Forelimb muscle (tissue), 1 donor: ENCODE data around the gene SEMA4C. TPM values are rescaled to one million over a fixed set of nuclear protein-coding genes. Genes with fewer than 3 reads are reported as not detected.
"Not testable (repeated sequence)": the region's sequence is repeated elsewhere in the genome, so short reads cannot be mapped to it uniquely, and the experiment has no call there.

Experiments used
- DNase-seq: peaks from one replicate; pipeline ENCODE4 v3.0.0-alpha.2; 2013; ENCODE audit warnings: low read depth
- polyA plus RNA-seq: library from polyadenylated mRNA; unstranded; fragments of 120-200 nt; gene quantifications from one replicate; pipeline ENCODE4 v1.2.1, GENCODE V29; 2013; ENCODE audit not compliant: insufficient read length

The SEMA4C gene
- polyA plus RNA-seq, 1 donor, result 30.4 TPM

DNA sequence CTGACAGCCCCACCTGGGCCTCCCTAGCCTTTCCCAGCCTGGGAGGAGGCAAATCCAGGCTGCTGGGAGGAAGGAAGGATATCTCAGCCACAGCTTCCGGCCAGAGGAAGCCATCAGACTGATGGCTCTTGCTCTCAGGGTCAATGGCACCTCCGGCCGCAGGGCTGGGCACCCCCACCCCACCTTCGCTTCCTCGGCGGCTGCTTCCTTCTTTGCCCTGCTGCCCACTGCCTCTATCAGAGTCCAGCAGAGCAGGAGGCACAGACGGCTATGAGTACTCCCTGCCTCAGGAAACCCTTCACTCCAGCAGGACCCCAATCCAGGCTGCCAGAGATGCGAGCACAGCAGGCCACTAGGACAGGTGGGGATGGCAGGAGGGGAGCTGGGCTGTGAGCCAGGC, 3.3 kb downstream of the SEMA4C start:
- DNase-seq, result no peak

DNA sequence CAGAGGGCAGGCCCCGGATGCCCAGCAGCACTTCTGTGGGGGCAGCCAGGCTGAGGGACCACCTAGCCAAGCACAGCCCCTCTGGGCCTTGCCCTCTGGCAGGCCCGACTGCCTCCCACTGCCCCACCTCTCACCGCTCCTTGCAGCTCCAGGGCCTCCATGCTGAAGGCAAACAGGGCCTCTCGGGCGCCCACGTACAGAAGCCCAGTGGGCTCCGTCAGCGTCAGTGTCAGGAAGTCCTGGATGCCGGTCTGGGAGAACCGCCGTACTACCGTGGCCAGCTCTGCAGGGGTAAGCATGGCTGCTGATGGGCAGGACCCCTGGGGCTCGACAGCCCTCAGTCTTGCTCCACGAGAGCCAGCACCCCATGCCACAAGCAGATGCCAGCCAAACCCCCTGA, 3.7 kb downstream of the SEMA4C start:
- no peak for DNase-seq

DNA sequence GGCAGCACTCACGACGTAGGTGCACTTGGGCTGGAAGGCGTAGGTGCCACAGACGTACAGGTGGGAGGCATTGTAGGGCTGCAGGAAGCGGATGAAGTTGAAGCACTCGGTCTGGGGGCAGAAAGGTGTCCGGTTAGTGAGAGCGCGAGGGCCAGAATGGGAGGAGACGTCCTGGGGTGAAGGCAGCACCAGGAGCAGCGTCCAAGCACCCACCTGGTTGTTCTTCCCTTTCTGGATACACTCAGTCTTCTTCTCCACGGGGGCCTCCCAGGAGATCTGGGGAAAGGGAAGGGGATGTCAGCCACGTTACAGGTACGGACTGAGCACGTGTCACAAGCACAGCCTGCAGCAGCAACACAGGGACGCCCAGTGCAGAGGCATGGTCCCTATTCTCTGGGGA, 4.2 kb downstream of the SEMA4C start:
- no peak for DNase-seq

DNA sequence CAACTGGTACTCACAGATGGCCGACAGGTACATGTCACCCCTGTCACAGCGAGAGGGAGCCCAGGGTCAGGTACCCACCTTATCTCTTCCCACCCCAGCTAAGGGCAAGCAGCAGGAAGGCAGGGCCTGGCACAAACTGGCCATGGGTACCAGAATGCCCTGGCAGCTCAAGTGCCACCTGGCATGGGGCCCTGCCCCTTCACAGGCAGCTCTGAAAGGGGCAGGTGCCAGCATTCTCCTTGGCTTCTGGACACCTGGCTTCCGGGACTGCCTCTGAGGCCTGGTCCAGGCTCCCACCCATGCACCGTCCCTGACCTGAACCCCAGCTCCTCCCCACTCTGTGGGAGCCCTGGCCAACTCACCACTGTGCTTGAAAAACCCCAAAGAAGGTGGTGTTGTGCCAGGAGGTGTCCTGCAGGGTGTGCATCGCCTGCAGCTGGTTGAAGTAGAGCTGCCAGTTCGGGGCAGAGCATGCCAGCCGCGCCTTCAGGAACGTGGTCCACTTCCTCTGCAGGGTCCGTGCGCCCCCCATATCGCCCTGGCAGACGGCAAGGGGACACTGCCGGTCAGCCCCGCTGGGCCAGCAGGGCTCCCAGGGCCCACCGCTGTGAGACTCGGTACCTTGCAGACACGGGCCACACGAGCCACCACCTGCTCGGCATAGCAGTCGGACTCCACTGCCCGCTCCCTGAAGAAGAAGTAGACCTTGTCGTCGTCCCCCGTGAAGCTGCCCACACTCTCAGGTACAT, 5.4 kb downstream of the SEMA4C start:
- no peak for DNase-seq

DNA sequence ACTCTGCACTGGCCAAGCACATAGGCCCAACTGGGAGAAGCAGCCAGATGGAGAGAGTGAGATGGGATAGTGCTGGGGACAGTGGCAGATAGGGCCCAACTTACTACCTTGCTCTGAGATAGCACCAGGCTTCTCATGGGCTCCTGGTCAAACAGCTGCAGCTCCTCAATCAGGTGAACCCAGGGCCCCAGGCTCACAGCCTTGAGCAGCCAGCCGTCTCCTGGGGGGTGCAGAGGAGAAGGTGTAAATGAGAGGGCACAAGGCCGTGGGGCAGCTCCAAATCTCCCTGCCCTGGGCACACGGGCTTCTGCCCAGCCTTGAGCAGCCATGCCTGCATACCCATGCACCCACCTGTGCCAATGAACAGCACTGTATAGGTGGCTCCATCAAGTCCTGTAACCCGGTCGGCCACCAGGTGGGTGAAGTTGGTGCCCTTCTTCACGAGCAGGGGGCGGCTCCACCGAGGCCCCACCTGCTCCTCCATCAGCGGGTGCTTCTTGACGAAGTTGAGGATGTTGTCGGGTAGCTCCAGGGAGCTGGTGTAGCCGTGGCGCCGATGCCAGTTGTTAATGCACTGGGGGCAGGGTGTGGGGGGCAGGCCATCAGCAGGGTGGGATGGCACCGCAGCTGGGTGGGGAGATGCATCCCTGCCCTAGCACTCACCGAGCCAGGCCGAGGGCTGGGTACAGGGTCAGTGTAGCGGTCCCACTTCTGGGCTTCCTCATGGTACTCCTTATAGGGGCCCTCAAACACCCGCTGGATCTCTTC, 6.1 kb downstream of the SEMA4C start:
- no peak for DNase-seq

DNA sequence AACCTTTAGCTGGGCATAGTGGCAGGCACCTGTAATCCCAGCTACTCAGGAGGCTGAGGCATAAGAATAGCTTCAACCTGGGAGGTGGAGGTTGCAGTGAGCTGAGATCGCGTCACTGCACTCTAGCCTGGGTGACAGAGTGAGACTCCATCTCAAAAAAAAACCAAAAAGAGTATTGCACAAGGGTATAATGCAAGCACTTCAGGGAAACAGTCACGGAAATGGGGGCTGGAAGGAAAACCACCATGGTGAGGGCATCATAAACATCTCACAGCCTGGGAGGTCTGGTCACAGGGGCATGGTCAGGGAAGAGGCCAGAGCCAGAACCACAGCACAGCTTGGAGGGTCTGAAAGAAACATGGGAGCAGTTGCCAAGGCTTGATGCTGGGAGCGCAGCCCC, 6.8 kb downstream of the SEMA4C start:
- DNase-seq, result not testable (repeated sequence)

DNA sequence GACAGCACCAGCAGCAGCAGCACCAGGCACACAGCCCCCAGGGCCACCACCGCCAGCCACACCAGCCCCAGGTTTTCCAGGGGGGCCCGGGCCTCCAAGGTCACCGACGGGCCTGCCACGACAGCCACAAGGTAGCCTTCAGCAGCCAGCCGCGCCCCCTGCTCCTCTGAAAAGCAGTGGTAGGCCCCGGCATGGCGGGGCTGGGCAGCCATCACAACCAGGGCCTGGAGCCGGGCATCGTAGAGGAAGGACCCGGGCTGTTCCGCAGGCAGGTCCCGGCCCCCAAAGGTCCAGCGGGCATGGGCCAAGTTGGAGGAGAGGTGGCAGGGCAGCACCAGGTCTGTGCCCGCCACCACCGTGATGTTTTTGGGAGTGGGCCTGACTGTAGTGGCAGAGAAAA, 8.8 kb downstream of the SEMA4C start:
- no peak for DNase-seq

DNA sequence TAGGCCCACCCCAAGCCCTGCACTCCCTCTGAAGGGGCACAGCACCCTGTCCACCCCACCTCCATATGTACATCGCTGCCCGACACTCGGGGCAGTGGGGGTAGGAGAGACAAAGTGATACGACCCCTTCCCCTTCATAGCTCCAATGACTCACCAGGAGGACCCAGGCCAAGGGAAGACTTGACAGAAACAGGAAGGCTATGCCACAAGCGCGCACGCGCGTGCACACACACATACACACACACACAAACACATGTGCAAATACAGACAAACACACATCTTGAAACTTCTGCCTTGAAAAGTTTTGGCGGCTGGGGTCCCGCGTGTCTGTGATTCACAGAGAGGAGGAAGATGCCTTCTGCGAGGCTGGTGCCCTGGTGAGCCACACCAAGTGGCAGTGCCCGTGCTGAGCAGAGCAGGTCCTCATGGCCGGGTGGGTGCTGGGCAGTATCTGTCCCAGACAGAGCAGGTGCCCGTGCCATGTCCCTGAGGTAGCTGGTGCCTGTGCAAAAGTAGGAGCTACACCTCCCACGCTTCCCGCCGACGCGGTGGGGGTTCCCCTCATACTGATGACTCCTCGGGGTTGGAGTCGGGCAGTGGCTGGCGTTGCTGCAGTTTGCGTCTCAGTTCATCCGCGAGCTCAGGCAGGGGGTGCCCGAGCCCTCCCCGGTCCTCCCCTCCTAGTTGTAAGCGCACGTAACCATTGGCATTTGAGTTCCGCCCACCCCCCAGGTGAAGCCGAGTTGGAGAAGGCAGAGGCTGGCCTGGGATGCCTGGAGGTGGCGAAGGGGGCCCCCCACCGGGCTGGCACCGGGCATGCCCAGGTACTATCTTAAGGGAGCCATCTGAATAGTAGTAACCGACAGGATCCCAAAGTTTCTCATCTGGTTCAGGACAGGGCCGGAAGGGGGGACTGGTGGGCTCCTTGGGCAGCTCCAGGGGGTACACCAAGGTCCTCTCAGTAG, 9.5 kb downstream of the SEMA4C start:
- no peak for DNase-seq

DNA sequence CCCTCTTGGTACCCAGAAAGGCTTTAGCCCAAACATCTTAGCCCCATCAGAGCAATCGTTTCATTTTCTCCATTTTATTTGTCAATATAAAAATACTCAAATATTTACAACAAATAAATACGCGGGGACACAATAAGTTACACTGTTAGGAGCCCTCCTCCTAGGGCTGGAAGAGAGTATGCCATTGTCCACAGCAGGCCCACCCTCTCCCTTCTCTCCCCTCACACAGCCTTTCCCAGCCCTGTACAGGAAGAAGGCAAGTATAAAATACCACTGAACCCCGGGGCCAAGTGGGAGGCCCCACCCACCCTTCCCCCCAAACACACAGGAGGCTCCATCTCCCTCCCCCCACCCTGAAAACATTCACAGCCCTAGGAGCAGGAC, 10.2 kb downstream of the SEMA4C start:
- no peak for DNase-seq

DNA sequence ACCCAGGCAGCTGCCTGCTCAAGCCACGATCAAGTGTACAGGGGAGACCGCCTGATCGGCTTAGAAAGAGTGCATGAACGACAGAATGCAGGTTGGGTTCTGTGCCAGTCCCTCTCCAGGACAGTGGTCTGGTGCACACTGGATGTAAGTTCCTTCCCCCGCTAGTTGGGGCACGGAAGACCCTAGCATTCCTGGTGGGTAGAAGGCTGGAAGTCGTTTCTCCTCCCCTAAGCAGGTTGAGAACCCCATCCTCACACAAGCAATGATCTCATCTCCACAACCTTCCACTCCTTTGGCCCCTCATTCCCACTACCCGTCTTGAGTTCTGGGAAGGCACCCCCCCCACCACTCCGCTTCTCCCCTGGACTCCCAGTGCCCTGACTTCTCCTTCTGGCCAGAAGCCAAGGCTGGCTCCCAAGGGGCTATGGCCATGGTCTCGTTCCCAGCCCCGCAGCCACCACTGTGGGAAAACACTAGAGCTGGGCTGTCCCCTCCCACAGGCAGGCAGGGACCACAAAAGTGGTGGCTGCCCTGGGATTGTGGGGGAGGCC, 10.7 kb downstream of the SEMA4C start:
- no peak for DNase-seq

DNA sequence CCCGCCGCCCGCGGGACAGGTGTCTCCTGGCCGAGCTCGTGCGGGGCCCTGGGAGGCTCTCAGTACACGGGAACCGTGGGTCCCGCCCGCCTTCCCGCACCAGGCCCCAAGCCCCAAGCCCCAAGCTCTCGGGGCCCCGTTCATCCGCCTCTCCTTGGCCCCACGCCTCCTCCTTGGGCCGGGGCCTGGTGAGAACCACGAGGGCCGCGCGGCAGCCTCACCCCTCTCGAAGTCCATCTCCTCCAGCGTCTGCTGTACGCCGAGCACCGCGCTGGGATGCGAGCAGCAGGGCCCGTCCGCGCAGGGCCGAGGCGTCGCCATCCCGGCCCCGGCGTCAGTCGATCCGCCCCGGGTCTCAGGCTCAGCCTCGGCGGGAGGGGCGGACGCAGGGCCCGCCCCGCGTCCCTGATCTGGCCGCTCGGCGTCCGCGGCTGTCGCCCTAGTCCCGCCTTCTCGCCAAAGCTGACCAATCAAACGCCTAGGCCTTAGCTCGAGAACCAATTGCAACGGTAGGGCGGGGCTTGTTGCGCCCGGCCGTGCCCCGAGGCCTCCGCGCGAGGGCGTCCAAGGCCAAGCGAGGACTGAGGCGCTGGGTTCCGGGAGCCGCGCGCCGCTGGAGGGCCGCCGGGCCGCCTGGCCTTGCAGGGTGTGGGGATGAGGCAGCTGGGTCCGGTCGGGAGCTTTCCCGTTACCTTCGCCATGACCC, 12.1 kb downstream of the SEMA4C start, which contains the start of gene ANKRD39:
TSS of gene ANKRD39 (minus strand) at position 350 of the 706 bp plus-strand sequence. CDS start at position 321, 29 bp downstream.
- DNase-seq, result peak; percentile 99

DNA sequence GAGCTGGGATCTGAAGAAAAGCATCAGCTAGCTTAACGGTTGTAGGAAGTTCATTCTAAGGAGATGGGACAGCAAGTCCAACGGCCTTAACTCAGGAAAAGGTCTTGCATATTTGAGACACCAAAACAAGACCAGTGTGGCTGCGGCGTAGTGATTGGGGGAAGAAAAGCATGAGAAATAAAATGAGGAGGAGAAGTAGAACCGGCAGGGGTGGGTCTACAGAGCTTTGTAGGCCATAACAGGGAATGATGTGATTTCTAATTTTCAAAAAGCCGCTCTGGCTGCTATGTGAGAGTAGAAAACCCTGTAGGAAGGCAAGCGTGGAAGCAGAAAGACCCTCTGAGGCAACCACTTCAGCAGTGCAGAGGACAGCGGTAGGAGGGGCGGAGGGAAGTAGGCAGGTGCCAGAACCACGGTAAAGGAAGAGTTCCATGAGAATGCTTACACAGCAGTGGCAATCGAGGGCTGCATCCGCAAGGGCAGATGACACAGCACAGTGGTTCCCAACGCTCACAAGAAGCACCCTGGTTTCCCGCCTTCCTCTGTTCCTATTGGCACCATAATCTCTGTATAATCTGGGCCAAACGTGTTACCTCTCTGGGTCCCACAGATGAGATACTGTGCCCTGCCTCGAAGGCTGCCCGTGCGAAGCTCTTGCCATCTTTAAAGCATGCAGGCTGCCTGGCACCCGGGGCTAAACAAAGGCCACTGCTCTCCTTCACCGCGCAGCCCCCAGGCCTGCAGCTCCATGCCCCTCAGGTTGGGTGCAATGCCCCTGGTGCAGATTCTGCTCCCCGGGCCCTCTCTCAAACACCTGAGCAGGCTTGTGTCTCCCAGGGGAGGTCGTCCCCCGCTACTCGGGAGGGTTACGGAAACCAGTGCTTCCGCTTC, 12.9 kb downstream of the SEMA4C start:
- DNase-seq, result no peak

DNA sequence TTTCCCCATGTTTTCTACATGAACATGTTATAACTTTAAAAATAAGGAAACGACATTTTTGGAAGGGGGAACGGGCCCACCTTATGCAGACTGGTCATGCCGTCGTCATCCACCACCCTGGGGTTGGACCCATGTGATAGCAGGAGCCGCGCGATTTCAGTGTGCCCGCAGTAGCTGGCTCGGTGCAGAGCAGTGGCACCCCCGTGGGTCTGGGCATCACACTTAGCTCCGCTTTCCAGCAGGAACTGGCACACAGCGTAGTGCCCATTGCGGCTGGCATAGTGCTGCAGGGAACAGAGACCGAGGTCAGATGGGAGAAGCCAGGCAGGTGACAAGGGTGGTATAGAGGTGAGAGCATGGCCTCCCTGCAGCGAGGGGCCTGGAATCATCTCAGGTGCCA, 16.6 kb downstream of the SEMA4C start:
- no peak for DNase-seq

DNA sequence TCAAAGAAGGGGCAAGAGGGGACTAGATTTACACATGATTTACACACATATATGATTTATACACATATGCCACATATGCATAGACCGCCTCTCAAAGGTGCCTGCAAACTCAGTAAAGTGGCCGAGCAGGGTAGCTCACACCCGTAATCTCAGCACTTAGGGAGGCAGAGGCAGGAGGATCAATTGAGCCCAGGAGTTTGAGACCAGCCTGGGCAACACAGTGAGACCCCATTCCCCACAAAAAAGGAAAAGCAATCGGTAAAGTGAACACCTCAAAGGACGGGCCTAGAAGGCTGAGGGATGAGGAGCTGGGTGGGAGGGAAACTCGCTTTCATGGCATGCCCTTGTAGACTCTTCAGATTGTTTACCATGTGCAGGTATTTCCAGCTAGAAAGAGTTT, 17.2 kb downstream of the SEMA4C start:
- DNase-seq, result no peak

DNA sequence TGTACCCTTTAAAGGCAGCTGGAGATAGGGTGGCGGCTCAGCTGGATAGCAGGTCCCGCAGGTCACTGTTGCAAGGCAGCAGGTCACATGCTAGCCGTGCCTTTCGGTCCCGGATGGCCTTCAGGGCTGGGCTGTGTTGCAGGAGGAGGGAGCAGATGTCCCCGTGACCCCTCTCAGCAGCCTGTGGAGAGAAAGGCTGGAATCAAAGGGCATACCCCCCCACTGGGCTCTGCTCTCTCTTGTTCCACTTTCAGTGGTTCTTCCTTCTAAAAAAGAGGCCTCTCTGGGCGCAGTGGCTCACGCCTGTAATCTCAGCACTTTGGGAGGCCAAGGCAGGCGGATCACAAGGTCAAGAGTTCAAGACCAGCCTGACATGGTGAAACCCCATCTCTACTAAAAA, 21.6 kb downstream of the SEMA4C start:
- no peak for DNase-seq

DNA sequence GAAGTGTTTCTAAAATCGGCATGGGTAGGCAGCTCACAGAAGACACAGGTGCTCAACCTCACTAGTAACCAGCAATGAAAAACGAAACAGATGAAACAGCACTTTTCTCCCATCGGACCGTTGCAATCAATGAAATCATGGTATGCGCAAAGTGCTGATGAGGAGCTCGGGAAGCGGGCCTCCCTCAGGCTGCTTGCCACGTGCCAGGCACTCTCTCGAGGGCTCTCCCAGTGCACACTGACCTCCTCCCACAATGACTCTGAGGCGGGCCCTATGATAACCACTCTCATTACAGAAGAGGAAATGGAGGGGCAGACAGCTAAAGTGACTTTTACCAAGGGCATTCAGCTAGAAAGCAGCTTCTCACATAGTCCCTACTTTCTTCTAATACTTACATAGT, 22.3 kb downstream of the SEMA4C start:
- DNase-seq, result no peak

DNA sequence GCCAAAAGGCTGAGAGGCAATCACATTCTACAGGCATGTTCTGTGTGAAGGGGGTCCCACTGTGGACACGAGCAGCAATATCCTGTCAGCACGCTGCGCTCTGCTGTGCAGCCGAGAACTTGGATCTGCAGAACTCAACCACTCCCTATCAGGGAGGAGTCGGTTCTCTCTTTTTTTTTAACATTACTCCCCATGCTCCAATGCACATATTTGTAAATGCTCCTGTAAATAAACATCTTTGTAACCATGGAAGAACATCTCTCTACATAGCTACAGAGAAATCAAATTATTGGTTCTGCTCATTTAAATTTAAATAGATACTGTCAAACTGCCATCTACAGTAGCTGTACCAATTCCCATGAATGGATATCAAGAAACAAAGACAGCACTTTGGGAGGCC, 23.1 kb downstream of the SEMA4C start:
- no peak for DNase-seq

DNA sequence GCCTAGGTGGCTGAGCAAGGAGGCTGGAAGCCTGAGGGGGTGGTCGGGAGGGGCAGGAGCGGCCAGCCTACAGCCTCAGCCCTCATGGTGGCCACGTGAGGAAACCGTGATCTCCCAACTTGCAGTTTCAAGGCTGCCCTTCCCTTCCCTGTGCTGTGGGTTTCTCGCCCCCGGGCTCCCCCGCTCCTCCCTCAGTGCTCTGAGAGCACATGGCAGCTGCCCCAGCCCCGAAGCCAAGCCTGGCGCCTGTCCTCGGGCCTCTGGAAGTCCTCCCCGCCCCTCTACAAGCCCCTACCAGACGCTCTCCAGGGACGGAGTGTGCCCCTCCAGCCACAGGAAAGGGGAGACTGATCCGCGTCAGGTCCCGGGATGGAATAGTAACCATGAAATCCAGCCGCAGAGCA, 25.5 kb downstream of the SEMA4C start:
- no peak for DNase-seq

DNA sequence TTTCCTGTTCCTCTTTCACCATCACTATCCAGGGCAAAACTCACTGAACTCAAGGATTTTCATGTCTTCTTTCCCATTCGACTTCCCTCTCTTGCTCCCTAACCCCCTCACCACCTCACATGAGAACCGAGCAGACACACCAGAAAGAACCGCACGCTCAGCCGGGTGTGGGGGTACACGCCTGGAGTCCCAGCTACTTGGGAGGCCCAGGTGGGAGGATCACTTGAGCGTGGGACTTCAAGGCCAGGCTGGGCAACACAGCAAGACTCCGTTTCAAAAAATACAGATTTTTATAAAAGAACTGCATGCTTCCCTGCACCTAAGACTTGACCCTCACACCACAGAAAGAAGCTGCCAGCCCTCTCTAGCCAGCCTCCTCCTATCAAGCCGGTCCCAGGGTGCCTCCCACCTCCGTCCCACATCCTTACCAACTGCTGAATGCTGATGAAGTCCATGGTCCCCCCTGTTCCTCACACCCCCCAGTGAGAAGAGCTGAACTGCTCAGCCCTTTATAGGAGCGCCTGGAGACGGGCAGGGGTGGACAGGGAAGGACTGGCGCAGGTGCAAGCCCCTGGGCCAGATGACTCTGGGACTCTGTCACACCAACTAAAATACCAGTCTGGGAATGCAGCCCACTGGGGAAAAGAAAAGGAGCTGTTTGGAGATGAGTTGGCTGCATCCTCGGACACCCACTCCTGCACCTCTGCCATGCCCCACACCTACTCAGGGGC, 26.2 kb downstream of the SEMA4C start, which contains the start of gene ANKRD23:
TSS of gene ANKRD23 (minus strand) at position 484 of the 731 bp plus-strand sequence. CDS start at position 455, 29 bp downstream.
- no peak for DNase-seq
